Pulmonary artery endothelial cell (primary cell): ENCODE results near the gene TRABD2B. TPM values are rescaled to one million over a fixed set of nuclear protein-coding genes. Genes with fewer than 3 reads are reported as not detected.

Experiments used
- DNase-seq: peaks from one replicate; pipeline ENCODE4 v3.0.0-alpha.2; 2011; ENCODE audit warnings: low read depth, low spot score
- total RNA-seq: library from RNA; depleted of rRNA; stranded (reverse); fragments of >200 nt; gene quantifications from 2 replicates; pipeline ENCODE4 v1.2.3, GENCODE V29; 2014

Gene TRABD2B
- not detected in 2 replicates for total RNA-seq

DNA sequence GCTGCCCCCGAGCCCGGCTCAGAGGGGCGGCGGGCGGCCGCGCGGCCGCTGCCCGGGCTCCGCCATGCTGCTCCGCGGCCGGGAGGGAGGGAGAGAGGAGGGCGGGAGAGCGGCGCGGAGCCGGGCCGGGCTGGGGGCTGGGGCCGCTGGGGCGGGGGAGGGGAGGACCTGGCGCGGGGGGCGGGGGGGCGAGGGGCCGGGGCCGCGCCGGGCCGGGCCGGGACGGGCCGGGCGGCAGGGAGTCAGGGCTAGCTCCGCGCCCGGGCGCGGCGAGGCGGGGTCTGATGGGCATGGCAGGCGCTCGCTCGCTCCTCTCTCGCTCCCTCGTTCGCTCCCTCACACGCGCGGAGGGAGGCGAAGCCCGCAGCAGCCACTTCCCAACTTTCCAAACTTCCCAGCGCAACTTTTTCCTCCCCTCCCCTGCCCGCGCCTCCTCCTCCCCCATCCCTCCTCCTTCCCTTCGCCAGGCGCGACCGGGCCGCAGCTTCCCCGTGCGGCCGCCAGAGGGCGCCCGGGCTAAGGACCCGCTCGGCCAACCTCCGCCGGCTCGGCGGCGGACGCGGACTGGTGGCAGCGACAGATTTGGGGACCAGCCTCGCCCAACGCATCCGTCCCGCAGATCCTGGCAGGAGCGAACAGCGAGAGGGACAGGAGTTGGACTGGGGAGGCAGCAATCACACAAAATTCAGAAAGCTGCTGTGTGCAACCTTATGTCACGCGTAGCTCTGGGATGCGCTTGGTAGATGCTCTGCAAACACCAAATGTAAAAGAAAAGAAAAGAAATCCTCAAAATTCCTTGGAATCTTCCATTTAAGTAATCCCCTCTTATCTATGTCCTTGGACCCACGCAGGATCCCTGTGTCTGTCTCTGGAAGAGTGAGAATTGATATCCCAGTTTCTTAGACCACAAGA is at the start of gene TRABD2B:
Gene TRABD2B, minus strand, starts transcription at position 97 of the 912 bp plus-strand sequence.
- no peak for DNase-seq

- DNase-seq, result no peak
Observed at GRCh38 chr1:48044311-48044710, 47.1 kb upstream of the TRABD2B start.

DNA sequence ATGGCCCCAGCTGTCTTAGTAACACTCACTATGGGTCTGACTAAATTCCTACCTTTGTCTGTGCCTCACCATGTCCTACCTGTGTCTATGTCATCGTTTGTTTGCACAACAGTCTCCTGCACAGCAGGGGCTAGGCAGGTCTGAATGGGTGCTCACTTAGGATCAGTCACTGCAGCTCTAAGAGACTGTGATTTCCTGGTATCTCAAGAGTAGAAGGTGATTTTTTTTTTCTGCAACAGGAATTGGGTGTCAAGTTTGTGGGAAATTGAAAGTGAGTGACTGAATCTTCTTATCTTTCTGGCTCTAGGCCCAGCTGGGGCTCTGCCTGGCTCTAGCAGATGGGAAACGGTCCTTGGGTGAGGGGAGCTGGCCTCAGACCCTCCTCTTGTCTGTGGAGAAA is 46.4 kb upstream of the TRABD2B start:
- DNase-seq, result no peak

DNA sequence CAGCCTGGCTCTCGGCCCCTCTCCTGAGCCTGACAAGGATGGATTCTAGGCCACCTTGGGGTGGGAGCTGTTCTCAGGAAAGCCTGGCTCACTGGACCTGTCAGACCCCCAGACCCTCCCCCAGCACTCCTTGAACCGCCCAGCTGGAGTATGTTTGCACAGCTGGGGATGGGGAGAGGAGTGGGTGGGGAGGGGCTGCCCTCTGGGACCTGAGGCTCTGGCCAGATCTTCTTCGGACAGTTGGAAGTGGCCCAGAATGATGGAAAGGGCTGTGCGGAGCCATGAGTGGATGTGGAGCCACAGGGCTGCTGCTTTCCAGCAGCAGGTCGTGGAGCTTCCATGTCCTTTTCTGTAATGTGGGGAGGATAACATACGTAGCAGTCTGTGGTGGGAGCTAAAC is 43.0 kb upstream of the TRABD2B start:
- no peak for DNase-seq

DNA sequence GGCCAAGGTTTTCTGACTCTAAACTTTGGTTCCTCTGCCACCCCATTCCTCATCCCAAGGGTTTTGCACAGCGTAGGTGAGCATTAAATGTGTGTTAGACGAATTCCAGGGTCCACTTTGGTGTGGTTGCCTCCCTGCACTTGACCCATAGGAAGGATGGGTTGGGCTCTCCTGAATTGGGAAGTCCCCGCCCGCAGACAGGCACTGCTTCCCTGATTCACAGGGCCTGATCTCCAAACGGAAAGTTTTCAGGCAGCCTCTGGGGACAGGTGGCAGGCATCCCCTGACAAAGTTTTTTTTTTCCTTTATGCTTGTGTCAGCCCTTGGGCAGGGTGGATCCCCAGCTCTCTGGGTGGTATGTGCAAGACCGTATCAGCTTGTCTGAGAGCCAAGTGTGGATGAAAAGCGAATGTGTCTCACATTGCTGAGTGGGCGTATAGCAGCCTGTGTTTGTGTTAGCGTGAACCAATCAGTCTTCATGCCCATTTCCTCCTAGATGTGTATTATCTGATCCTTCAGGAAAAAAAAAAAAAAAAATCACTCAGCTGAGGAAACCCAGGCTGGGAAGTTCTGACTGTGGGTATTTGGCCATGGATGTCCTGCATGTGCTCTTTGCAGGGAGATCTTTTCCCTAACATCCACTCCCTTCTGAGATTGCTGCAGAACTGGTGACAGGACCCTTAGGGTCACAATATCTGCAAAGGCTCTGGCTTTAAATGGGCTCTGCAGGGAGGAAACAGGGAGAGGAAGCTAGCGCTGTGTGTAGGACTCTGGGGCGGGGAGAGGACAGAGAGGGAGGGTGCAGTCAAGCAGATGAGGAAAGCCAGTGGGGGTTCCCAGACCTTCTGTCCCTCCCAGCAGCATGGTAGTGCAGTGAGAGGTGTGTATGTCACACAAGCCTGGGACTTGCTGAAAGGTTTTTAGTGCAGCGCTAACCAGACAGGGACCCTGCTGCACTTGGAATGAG is 42.2 kb upstream of the TRABD2B start:
- no peak for DNase-seq

DNA sequence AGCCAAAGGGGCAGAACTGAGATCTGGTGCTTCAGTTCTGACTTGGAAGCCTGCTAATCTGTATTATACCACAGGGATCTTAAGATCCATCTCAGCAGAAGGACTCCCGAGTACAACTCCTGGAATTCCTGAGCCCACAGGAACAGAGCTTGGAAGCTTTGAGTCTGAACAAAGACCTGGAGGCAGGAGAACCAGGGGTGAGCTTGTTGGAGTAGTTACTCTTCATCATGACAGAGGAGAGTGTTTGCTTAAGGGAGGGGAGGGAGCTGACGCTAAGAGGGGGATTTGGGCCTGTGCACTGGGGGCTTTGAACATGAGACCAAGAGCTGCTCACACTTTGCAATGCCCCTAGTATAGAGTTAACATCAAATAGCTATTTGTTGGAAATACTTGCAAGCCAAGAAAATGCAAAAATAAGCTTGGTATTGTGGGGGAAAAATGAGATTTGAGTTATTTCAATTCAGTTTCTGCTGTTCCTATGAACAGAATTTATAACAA is 41.1 kb upstream of the TRABD2B start:
- DNase-seq, result no peak

- DNase-seq, result no peak
Observed at GRCh38 chr1:48036710-48037355, 39.6 kb upstream of the TRABD2B start.

DNA sequence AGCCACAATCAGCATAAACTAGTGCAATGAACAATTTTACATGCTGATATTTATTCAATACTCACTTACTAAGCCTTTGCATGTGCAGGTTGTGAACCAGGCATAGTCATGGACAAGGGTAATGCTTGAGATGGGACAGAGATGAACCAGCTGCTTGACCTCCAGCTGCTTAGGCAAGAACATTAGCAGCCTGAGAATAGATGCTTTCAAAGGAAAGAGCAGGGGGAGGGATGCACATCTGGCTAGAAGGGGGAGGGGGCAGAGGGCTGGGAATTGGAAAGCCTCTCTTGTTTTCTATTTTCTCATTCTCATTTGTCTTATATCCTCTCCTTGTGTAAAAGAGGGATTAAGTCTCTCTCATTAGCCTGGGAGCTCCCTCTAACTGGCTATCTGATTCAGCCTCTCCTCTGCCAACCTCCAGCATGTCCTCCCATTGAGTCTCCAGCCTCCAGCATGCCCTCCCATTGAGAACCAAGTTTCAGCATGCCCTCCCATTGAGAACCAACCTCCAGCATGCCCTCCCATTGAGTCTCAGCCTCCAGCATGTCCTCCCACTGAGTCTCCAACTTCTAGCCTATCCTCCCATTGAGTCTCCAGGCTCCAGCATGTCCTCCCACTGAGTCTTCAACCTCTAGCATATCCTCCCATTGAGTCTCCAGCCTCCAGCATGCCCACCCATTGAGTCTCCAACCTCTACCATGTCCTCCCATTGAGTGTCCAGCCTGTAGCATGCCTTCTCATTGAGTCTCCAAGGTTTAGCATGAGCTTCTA is 38.4 kb upstream of the TRABD2B start:
- no peak for DNase-seq

- no peak for DNase-seq
Observed at GRCh38 chr1:48033495-48034045, 36.4 kb upstream of the TRABD2B start.

- DNase-seq, result no peak
Observed at GRCh38 chr1:48031676-48032075, 34.5 kb upstream of the TRABD2B start.

DNA sequence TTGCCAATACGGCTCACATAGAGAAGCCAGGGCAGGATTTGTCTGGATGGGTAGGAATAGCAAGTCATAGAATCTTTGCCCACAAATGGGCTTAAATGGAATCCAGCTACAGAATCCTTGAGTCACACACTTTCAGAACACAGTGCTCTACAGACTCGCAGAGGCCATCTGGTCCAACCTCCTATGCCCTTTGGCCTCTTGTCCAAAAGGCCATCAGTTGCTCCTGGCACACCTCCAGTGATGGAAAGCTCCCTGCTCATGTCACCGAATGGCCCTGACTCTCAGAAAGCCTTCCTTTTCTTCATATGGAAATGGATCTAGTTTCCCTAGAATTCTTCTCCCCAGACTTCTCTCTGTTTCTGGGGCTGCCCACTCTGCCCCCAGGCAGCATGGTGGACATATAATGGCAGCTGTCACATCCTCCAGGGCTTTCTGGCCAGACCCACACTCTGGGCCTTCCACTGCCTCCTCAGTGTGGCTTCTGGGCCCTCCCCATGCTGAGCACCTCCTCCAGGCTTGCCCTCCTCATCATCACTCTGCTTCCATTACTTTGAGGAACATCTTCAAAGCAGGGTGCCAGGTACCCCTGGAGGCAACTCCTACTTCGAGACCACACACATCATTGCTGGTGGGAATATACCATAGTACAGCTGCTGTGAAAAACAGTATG is 33.6 kb upstream of the TRABD2B start:
- DNase-seq, result no peak

GRCh38 chr1:48030211-48030610 is 33.0 kb upstream of the TRABD2B start:
- DNase-seq, result no peak

GRCh38 chr1:48028218-48029069 is 31.3 kb upstream of the TRABD2B start:
- no peak for DNase-seq

GRCh38 chr1:48027533-48027835 is 30.3 kb upstream of the TRABD2B start:
- no peak for DNase-seq

DNA sequence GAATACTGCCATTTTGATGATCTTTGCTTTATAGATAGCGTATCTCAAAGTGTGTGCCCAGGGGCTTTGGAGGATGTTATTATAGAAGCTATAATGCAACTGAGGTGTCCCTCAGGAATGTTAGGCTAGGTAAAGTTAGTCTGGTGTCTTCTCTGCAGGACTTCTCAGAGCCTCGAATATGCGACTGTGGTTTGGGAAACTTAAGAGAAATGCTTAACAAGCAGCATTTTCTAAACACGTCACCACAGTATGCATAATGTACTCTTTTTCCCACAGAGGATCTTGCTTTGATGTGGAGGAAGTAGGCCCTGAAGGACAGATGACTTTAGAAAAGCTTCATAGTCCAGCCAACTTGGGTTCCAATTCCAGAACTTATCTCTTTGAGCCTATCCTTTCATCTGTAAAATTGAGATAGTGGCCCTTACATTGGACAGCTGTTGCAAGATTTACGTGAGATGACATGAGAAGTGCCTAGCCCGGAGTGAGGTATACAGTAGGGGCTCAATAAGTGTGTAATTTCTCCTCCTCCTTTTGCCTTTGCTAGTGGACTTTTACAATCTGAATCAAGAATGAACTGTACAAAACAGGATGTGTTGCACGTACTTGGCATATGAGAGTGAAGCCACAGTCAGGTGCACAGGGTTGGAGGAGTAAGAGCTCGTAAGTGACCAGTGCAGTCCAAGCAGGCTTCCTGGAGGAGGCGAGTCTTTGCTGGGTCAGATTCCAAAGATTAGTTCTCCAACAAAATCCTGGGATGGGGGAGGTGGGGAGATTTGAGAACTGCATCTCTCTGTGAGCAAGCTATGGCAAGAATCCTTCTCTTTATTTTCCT is 29.7 kb upstream of the TRABD2B start:
- DNase-seq, result no peak

GRCh38 chr1:48026275-48026674 is 29.1 kb upstream of the TRABD2B start:
- DNase-seq, result no peak

DNA sequence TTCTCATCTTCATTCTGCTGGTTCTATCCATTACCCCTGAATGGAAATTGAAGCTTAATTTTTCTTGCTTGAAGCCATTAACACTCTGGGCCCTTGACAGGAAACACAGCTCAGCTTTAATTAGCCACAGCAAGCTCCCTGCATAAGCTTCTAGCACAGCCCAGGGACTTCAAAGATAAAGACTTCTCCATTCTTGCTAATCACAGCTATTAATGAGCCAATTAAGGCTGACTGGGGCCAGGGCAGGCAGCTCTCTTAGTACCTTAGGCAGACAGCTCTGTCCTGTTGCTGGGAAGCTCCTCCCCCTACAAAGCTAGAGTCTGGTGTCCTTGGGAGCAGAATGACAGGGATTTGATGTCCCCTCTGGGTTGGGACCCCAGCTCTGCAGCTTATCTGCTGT is 27.9 kb upstream of the TRABD2B start:
- no peak for DNase-seq

DNA sequence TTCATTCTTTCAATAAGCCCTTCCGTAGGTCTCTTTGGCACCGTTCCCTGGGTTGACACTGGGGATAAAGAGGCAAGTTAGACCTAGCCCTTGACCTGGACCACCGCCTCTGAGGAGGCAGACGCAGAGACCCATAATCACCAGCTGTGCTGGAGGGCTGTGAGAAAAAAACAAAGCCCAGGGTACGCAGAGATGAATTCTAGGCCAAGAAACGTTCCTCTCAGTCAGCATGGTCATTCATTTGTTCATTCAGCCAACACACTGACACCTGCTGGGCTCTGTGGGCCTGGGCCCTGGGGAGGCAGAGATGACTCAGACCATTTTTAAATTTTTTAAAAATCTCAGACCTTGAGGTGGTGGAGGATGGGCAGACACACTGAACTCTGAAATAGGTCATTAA is 26.3 kb upstream of the TRABD2B start:
- DNase-seq, result no peak
